Stimulated activated CD8-positive, alpha-beta memory T cell treated with anti-CD3 and anti-CD28 coated beads, Interleukin-7, amount 100 ng/mL, for 1 hour (primary cell): ENCODE measurements around the gene COL5A1.

Experiments used
- DNase-seq, 2 donors: peaks; one replicate each; pipeline ENCODE4 v3.0.0-alpha.2; 2020; ENCODE audit warnings: low read depth in 2 of 2

The COL5A1 gene

DNA sequence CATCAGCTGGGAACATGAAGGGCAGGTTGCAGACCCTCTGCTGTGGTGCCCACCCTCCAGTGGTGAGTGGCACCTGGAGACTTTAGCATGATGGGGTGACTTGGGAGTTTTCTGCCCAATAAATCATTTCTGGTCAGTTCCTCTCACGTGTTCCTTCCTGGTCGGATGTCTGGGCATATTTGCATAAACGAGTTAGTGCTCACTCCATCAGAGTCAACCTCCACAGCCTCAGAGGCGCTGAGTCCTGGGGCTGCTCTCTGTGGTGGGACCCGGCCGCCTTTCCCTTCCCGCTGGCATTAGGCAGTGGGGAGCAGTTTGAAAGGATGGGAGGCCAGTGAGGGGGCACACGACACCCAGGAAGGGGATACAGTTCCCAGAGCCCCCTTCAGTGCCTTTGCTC, 125.0 kb downstream of the COL5A1 start:
- no peak for DNase-seq

DNA sequence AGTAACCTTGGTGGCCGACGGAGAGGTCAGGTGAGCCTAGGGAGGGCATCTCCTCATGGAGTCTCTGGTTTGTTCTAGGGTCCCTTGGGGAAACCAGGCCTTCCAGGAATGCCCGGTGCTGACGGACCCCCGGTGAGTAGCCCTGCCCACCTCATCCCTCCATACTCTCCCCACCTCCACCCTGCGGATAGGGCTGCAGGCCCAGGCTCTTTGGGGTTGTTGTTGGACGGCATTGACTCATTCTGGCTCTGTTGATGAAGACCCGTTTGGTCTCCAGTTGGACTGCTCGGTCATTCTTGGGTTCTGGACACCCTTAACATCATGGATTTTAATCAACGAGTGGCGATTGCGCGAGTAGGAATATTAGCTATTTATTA, 126.7 kb downstream of the COL5A1 start:
- no peak for DNase-seq

DNA sequence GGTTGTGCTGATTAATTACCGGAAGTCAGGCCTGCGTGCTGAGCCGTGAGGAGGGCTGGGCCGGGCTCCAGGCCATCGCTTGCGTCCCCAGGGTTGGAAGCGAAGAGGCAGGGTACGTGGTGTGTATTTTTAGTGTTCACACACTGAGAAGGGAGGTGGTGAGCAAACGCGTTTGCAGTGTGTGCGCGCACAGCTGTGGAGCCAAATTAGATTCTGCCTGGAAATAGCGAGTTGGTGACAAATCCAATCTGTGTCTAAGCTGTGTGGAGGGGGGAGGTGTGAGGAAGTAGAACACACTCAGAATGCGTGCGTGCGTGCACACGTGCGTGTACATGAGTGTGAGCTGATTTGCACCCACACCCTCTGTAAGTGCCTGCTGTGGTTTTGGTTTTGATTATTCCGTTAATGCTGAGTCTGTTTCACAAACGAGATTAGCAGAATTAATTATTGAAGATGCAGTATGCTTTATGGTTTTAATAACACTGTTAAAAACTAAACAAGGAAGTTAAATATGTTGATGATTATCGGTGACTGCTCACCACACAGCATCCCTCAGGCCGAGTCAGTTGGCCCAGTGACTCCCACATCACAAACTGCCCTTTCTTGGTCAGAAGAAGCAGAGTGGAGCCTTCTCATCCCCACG, 127.2 kb downstream of the COL5A1 start:
- DNase-seq = no peak

DNA sequence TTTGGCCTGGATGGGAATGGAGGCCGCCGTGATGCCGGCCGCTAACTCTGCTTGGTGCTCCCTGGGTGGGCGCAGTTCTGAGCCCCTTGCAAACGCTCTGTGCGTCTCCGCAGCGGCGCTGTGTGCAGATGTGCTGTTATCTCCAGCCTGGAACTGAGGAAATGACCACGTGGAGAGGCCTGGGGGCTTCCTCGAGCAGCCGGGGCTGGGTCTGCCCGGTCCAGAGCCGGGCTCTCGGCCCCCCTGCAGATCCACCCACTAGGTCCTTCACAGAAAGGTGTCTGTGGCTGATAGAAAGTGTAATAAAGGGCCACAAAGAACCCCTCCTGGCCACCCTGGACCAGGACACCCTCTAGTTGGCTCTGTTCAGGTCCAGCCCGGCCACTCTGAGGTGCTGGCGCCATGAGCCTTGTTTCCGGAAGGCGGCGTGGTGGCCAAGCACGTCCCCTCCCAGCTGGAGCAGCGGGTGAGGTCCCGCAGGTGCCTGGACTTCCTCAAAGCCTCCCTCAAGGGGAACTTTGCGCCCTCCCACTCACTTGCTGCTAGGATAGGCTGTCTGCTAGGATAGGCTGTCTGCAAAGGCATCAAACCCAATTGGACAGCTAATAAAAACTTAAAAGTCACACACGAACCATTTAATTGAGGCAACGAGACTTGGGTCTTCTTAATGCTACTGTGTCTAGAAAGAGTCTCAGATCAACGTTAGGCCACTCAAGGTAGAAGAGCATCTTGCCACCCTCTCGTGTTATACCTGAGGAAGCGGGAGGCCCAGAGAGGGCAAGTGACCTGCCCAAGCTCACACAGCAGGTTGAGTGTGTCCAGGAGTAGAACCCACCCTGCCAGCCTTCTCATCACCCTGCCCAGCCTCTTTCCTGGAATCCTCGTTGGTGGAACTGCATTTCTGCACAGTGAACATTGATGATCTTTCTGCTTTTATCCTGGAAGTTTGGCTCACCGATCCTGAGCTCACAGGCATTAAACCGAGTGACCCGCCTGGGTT, 129.7 kb downstream of the COL5A1 start:
- no peak for DNase-seq

DNA sequence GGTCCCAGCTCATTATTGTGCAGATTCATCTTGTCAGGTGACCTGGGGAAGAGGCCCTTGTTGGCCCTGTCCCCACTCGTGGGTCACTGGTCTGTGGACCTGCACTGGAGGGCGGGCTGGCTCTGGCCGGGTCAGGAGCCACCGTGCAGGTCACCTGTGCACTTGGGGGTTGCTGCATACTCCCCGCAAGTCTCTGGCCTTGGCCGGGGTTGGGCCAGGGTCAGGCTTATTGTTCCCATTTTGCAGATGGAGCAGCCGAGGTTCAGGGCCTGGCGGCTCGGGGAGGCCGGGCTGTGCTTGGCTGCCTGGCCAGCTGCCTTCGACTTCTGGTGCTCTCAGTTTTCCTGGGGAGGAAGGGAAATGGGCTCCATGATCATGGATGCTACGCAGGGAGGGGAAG, 130.7 kb downstream of the COL5A1 start:
- no peak for DNase-seq

DNA sequence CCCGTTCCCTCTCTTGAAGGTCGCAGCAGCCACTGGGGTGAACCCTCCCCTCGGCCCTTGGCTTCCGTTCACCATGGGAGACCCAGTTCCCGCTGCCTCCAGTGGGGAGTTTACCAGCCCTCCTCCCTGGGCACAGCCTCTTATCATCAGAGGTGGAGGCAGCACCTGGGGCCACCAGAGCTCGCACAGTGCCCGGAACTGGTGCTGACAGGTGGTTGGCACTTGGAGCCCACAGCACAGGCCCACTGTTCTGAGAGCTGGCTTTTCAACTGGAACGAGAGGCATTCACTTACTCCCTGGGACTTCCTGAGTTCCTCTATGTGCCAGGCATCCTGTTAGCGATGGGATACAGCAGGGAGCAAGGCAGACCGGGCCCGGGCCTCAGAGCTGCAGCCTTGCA, 132.2 kb downstream of the COL5A1 start:
- no peak for DNase-seq

DNA sequence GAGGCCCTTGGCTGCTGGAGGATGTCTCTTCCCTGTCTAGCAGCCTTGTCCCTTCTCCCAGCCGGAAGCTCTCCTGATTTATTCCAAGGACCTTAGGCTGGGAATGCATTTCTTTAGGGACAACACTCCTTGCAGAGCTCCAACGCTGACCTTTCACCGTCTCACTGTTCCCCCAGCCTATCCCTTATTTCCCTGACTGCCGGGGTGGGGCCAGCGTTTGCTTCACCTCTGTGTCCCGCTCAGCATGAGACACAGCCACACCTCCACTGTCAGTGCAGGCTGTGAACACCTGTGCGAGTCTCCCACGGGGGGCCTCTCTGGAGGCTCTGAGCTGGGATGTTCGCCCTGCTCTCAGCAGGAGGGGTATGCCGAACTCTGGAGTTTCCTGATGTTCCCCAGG, 132.8 kb downstream of the COL5A1 start:
- DNase-seq = no peak

DNA sequence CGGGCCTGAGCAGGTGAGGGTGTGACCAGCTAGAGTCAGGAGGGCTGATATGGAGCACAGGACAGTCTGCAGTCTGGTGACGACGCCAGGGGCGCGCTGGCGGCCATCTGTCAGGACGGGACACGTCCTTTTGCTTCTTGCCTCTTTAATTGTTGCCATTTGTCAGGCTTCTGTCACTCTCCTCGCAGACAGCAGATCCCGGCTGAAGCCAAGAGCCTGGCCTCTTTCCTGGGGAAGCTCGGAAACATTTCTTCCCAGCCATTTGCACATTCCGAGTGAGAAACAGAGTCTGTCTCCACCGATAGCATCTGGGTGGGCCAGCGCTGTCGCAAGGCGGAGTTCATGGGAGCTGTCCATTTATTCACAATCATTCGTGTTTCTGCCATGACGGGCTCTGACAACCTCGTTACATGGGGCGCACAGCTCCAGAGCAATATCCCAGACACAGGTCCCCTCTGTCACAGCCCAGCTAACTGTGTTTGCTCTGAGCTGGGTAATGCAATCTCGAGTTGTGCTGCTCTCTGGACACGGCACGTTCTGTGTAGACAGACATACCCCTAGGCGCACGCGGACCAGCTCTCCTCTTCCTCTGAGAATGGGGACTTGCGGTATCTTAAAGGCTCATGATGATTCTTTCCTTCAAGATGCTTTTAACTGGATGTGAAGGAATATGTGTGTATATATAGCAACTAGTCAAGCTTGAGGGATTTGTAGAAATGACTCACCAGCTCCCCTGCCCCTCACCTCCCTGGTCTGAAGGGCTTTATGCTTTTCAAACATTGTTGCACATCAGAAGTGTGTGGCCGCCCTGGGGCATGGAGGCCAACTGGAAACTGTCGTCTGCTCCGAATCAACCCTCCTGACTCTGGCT, 133.7 kb downstream of the COL5A1 start:
- no peak for DNase-seq

DNA sequence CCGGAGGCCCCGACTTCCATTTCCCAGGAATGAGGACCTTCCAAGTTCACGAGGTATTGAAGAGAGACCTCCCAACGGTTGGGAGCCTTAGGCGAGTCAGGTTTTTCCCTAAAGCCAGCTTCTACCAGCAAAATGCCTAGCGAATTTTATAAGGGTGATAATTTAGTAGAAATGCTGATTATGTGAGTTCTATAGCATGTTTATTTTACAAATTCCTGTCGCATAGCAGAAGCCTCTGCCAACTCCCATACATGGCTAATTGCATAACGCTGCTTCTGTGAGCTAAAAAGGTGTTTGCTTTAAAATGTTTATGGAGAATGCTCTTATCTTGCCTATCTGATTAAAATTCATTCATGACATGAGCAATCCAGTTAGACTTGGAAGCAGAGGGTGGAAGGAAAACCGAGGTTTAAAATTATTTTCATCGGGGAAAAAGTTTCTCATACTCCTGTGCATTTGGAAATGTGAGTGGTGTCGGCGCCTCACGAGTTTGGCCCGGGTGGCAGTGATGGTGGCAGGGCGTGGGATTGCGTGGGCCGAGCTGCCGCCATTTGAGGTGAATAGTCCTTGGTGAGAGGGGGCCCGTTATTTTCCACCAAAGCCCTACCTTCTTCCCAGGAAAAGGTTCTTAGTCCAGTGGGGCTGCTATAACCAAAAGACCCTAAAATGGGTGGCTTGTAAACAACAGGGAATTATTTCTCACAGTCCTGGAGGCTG, 134.6 kb downstream of the COL5A1 start:
- no peak for DNase-seq

DNA sequence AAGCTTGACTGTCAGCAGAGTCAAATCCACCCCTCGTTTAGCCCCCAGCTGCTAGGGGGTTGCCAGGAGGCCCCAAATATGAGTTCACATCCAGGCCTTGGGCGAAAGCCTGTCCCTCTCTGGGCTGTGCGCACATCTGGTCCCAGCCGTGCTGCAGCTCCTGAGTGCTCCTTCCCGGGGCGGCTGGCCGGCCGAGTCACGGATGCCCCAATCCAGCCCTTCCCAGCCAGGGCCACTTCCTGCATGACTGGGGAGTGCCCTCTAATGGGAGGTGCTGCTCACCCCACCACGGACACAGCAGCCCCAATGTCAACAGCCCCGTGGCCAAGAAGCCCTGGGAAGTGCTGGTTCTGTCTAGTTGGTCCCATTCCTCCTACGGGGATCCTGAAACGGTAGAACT, 135.6 kb downstream of the COL5A1 start:
- DNase-seq = no peak

DNA sequence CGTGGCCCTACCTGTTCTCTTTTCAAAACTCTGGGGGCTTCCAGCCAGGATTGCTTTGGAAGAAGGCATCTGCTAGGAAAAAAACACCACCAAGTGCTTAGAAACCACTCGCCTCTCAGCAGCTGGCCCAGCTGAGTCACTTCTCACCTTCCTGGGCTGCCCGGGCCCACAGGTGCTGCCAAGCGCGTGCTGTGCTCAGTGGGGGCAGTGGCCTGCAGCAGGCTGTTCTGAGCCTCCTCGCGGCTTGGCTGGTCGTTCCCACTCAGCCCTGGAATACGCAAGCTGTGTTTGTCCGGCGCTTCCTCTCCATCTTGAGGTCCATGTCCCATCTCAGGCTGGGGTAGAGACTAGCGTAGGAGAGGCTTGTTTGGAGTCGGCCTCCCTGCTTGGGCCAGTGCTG, 136.6 kb downstream of the COL5A1 start:
- DNase-seq = no peak

DNA sequence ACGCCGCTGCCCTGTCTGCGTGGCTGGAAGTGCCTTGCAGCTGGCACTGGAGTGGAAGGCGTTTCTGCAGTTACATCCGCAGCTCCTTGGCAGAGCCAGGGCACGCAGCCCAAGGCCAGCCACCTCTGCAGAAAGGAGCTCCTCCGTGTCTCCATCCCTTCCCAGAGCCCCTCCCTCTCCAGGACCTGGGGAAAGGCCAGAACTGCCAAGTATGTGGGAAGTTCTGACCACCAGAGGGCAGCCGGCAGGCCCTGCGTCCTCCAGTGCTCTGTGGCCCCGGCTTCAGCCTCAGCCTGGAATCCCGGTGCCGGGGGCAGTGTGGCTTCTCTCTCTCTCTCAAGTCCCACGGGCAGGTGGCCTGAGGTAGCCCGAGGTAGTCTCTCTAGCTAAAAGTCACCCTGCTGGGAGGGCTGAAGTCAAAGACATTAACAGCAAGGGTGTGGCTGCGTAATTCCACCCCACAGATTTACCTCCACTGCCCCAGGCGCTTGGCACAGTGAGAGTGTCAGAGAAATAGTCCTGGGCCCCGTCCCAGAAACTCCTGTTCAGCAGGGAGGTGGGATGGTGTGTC, 137.3 kb downstream of the COL5A1 start:
- DNase-seq = no peak

DNA sequence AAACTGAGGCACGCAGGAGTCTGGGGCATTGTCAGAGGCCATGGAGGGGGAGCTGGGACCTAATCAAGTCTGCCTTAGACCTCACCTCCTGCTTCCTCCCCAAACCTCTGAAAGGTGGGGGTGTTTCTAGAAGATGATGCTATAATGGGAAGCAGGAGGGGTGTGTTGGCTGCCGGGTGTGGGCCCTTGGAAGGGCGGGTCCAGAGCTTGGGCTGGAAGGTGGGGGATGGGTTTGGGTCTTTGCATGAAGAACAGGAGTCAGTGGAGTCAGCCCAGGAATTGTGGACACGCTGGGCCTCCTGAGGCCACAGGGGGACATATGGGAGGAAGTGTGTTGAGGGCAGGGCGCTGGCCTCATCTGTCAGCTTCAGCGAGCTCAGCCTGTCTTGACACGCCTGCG, 138.0 kb downstream of the COL5A1 start:
- no peak for DNase-seq

DNA sequence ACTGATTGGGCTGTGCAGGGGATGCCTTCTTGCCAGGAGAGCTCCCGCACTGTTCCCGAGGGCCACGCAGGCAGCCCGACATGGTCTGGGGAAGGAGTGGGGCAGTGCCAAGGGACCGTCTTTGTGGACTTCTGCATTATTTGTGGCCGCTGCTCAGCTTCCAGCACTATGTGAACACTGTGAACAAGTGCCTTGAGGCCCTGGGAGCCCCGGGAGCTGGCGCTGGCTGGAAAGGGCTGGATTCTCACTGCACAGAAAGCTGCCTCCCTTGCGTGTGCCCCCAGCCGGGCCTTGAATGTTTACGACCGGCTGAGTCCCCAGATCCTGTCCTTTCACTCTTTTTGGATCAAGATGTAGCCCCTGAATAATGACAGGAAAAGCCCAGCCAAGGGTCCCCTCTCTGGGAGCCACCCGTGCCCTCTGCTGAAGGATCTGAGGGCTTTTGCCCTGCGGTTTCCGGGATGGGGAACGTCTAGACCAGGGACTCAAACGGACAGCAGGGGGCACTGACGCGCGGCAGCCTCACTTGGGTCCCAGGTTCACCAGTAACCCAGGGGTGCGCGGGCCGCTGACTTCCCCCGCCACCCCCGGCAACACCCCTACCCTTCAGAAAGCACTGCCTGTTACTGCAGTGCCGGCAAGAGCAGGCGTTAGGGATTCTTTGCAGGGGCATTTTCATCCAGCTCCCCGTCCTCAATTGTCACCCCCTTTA, 140.1 kb downstream of the COL5A1 start:
- no peak for DNase-seq

DNA sequence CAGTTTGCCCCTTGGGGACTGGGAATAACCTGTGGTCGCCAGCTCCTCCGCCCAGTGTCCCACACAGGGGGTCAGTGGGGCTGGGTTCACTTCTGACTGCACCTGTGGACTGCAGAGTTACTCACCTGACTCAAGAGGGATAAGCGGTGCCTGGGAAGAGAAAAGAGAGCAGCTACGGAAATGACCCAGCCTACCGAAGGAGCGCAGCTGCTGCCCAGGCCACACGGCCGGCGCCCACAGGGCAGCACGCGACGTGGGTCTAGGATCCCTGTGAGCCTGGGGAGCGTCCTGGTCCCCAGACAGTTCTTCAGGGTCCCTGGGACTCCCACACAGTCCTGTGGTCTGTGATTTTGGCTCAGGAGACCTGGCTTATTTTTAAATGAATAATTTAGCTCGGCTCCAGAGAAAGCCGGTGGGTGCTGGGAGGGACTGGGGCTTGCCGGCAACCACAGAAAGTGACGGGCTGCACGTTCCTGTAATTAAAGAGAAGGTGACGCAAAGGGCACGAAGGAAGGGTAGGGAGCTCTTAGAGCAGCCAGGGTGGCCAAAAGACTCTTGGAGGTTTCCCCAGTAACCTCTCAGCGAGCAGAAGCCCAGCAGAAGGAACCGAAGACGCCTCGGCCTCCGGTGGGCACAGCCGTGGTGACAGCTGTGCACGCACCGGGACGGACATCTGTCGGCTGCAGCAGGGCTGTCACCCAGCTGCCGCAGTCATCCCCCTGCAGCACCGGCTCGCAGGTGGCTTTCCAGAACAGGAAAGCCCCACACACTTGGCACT, 141.5 kb downstream of the COL5A1 start:
- DNase-seq = no peak

DNA sequence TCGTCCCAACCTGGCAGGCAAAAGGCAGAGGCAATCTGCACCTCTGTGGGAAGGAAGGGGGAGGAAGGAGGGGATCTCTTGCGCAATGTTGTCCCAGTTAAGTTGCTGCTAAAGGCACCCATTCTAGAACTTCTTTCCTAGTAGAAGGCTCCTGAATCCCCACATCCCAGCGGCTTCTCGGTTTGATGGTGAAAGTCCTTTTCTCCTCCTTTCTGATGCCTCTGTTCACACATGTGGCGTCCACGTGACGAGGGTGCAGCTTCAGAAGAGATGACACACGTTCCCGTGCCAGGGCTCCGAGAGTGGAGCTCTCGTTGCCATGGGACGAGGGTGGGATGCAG, 142.1 kb downstream of the COL5A1 start:
- DNase-seq = no peak

DNA sequence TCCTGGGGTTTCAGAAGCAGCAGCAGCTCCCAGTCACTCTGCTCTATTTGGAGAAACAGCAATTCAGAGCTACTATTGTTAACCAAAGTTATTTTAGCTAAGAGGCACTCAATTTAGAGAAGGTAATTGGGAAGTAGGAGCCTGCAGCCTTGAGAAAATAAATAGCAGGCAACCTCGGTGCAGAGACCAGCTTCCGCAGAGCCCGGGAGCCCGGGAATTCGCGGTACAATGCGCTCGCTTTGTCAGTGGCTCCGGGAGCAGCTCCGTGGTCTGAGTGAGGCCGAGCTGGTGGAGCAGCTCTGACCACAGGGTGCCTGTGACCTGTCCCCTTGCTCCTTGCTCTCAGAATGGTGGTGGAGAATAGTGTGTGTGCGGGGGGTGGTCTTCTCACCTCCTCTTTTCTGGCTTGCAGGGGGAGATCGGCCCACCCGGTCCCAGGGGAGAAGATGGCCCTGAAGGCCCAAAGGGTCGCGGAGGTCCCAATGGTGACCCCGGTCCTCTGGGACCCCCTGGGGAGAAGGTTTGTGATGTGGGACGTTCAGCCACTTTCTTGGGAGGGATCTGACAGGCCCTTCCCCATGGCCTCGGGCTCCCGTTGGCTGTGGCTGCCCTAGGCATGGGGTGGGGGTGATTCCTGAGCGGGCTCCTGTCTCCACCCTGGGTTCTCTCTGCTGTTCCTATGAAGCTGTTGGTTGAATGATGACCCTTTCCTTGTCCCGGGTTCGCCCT, 143.1 kb downstream of the COL5A1 start:
- no peak for DNase-seq

DNA sequence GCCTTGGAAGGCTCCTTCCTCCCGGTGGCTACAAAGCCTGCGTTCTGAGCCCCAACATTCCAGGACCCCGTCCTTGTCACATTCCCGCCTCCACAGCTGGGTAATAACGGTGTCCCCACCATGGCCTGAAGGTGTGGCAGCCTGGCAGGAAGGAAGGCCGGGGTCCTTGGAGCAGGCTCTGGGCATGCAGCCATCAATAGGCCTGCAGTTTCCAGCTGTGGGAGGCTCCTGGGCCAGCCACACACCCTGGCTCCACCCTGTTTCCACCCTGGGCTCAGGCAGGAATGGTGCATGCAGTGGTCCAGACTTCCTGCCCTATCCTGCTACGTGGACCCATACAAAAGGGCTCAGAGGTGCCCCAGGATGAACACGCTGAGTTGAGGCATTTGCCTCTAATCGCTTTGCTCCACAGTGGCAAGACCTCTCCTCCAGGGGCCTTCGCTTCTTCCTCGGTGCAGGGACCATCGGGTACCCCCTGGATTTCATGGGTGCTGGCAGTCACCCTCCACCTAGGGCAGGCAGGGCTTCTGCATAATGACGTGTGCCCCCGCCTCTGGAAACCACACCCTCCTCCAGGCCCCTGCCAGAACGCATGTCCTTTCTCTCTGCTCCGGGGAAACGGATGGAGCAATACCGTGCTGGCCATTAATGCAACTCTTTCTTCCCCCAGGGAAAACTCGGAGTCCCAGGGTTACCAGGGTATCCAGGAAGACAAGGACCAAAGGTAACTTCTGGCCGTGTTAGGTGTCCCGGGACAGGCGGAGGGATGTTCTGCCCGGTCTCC, 143.9 kb downstream of the COL5A1 start:
- DNase-seq = no peak
